HG03066 (cell line): ENCODE measurements around the gene ZFYVE16.
"Not testable (repeated sequence)": the region's sequence is repeated elsewhere in the genome, so short reads cannot be mapped to it uniquely, and the experiment has no call there.

Source experiments
- ATAC-seq: cut with Tn5 transposase; IDR thresholded peaks from one replicate; pipeline ENCODE4 v1.9.1; 2021; ENCODE audit warnings: low read depth; ENCODE audit not compliant: unreplicated experiment

Gene ZFYVE16

DNA sequence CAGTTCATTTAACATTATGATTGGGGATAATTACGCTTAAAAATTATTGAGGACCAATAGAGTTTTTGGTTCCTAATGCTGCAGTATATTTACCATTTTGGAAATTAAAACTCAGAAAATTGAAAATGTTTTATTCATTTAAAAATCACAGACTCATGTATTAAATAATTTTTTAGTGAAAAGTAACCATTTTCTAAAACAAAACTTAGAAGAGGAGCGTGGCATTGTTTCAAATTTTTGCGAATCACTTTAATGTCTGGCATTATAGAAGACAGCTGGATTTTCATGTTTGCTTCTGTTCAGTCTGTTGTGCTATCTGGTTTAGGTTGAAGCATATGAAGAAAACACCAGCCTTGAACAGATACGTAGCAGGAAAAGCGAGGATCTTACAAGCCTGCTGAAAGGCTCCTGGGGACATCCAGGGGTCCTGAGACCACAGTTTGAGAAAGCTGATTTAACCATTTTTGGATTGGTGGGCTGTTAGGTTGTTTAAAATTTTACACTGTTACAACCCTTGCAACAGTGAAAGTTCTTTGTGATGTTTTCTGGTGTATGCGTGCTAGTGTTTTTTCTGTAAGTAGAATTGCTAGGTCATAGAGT is 1.6 kb downstream of the ZFYVE16 start:
- no peak for ATAC-seq

DNA sequence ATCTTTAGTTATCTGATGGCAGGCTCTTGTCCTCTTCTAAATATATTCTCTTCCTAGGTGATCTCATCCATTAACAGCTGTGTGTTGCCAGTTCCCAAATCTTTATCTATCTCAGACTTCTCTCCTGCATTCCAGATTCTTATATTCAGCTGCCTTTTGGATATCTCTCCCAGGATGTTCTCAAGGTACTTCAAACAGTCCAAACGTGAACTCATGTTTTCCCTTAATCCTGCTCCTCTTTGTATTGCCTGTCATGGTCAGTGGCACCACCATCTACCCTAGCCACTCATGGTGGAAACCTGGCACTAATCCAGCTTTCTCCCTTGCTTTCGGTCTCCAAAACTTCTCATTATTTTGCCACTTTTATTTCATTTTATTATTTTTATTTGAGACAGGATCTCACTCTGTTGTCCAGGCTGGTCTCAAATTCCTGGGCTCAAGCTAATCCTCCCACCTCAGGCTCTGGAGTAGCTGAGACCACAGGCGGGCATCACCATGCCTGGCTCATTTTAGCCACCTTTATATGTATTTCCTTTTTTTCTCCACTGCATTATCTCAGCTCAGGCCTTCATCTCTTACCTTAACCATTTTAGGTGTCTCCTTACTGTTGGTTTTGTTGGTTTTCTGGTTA is 3.8 kb downstream of the ZFYVE16 start:
- no peak for ATAC-seq

DNA sequence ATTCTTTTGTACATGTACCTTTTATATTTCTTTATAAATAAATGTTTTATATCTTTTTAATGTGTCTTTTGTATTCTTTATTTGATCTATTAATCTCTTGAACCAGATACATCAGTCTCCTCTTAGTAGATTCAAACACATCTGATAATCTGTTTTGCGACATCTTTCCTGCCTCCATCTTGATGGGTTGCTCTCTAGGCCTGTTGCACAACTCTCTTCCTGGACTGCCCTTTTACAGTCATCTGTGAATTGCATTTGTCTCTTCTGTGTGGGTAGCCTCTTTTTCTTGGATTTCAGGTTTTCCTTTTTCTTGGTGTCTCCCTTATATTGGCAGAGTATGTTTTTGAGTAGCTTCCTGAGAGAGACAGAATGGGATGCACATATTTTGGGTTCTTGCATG is 6.2 kb downstream of the ZFYVE16 start:
- ATAC-seq, result no peak

- ATAC-seq, result no peak
Measured at GRCh38 chr5:80417973-80418372, 10.1 kb downstream of the ZFYVE16 start.

GRCh38 chr5:80424365-80424764 is 16.5 kb downstream of the ZFYVE16 start:
- not testable (repeated sequence) for ATAC-seq

DNA sequence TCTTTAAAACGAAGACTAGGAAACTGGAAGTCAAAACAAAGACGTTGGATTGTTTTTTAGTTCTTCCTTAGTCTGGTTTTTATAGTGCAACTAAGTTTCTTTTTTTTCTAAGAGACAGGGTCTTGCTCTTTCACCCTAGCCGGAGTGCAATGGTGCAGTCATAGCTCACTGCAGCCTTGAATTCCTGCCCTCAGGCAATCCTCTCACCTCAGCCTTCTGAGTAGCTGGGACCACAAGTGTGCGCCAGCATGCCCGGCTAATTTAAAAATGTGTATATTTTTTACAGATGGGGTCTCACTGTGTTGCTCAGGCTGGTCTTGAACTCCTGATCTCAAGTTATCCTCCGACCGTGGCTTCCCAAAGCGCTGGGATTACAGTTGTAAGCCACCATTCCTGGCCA is 27.6 kb downstream of the ZFYVE16 start:
- no peak for ATAC-seq

- ATAC-seq, result no peak
Measured at GRCh38 chr5:80437326-80437725, 29.5 kb downstream of the ZFYVE16 start.

DNA sequence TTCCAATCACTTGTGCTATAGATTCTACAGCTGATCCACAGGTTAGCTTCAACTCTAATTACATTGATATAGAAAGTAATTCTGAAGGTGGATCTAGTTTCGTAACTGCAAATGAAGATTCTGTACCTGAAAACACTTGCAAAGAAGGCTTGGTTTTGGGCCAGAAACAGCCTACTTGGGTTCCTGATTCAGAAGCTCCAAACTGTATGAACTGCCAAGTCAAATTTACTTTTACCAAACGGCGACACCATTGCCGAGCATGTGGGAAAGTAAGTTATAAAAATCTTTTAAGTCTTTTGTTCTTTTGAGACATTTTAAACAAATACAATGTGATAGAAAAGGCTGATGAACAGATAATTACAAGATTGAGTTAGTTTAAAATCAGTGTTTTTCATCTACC is 30.9 kb downstream of the ZFYVE16 start:
- no peak for ATAC-seq

DNA sequence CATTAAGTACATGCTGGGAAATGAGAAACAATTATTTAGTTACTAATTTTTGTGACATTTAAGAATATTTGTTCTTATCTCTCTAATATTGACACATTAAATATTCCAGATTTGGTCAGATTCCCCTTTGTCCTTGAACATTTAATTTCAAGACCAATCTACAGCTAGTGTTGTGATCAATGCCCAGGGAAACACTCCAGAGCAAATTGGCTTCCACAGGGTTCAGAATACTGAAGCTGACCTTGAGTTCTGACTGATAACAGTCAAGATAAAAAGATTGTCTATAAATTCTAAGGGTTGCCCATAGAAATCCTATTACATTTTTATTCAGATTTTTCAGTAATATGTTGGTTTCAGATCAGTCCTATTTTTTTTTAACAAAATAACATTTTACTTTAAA is 31.3 kb downstream of the ZFYVE16 start:
- no peak for ATAC-seq

- no peak for ATAC-seq
Measured at GRCh38 chr5:80442742-80443141, 34.9 kb downstream of the ZFYVE16 start.

GRCh38 chr5:80453366-80453765 is 45.5 kb downstream of the ZFYVE16 start:
- no peak for ATAC-seq

- ATAC-seq, result no peak
Measured at GRCh38 chr5:80463269-80463668, 55.4 kb downstream of the ZFYVE16 start.

- no peak for ATAC-seq
Measured at GRCh38 chr5:80466669-80467485, 59.0 kb downstream of the ZFYVE16 start.

- no peak for ATAC-seq
Measured at GRCh38 chr5:80468131-80468530, 60.3 kb downstream of the ZFYVE16 start.

GRCh38 chr5:80470631-80471030 is 62.8 kb downstream of the ZFYVE16 start:
- not testable (repeated sequence) for ATAC-seq

DNA sequence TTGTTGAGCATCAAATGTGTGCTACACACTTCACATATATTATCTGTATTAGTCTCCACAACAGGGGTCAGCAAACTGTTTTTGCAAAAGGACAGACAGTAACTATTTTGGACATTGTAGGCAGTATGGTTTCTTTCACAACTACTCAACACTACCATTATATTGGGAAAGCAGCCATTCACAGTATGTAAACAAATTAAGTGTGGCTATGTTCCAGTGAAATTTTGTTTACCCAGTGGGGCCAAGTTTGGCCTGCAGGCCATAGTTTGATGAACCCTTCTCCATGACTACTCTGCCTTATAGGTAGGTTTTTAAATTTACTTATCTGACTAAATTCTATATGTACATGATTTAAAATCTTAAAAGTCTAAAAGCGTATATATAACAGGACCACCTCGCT is 67.1 kb downstream of the ZFYVE16 start:
- ATAC-seq, result no peak

DNA sequence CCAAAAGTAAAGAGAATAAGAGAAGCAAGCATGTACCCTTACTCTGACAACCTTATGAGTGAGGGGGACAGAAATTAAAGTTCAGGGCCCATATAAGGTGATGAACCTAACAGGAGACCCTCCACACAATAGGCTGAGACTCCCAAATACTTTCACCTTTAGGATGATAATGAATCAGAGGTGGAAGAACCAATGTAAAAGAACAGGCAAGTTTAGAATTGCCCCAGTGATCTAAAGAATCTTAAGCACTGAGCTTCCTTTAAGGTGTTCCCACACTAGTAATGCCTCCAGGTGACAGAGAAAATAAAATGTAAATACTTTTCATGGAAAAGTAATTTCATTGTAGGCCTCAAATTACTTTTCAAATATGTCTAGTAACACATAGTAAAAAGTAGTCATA is 71.8 kb downstream of the ZFYVE16 start:
- ATAC-seq, result no peak

- ATAC-seq, result no peak
Measured at GRCh38 chr5:80480354-80480753, 72.5 kb downstream of the ZFYVE16 start.

DNA sequence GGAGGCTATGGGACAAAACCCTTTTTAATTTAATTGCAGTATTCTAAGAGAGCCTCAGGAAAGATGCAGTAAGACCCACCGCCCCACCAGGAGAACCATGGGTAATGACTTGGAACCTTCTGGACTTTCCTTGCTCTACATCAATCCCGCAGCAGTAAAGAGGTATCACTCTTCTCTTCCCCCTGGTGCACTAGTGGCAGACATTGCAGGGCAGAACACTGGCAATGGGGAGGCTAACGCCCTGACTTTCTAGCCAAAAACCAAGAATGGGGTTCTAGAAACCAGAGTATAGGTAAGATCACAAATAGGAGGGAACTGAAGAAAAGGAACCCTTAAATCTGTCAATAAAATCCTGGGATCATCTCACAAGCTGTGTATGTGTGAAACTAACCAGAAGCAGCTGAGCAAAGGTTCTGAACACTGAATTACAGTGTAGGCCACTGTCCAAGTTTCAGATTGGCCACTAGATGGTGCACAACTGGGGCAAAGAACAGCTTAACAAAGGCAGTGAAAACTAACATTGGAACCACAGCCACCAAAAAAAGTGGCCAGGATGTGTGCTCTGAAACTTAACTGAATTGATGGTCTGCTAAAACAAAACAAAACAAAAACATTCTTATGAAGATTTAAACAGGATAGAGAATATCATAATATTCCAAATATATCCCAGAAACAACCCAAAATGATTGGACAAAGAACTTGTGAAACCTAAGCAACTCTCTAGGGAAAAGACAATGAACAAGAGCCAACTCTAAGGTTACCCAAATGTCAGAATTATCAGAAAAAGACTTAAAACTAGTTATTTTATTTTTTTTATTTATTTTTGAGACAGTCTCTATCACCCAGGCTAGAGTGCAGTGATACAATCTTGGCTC is 73.4 kb downstream of the ZFYVE16 start:
- no peak for ATAC-seq

DNA sequence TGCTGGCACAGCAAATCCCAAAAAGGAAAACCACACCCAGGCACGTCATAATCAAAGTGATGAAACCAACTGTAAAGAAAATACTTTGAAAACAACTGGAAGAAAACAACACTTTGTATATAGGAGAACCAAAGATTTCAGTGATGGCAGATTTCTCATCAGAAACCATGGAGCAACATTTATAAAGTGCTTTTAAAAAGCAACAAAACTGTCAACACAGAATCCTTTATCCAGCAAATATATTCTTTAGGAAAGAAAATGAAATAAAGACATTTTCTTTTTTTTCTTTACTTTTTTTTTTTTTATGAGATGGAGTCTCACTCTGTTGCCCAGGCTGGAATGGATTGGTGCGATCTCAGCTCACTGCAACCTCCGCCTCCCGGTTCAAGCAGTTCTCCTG is 74.7 kb downstream of the ZFYVE16 start:
- ATAC-seq, result no peak
